Measurements from ENCODE around the gene CDHR5.

CDHR5 gene

DNA sequence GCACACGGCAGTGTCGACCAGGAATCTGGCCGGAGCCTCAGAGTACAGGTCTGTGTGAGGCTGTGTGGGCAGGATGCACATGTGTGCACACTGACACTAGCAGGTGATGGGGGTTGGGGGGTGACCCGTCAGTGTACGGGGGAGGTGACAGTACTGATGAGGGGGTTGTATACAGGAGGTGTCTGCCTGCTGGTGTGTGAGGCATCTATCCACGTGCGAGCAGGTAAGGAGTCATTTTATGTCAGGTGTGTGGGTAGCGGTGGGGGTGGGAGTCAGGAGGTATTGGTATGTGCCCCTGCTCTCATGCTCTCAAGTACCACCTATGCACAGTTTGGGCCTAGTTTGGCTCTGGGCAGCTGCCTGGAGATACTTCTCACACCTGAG, 53.0 kb downstream of the CDHR5 start:
- no peaks in the 10 kb centered on the region for H3K9me3 Mint-ChIP-seq
- peaks cover 5 to 15% of the 10 kb centered on the region in 2 donors for H3K4me1 Mint-ChIP-seq
- H3K36me3 Mint-ChIP-seq: no peaks in the 10 kb centered on the region
- H3K4me3 Mint-ChIP-seq: no peak overlapping the region
- no peak for ATAC-seq (replicated peaks)
- H3K27me3 Mint-ChIP-seq: peaks cover 12 to 14% of the 10 kb centered on the region in 2 donors
- no peak overlapping the region for H3K27ac Mint-ChIP-seq
- DNase-seq: no peak

GRCh38 chr11:569158-569885, 55.4 kb downstream of the CDHR5 start:
- H3K4me1 Mint-ChIP-seq: peaks cover 0 to 6% of the 10 kb centered on the region in 2 donors
- DNase-seq (no peak), ATAC-seq (replicated peaks) (no peak)
- peak overlapping the region; percentile 77 to 89 for H3K4me3 Mint-ChIP-seq
- H3K36me3 Mint-ChIP-seq: peaks cover 1 to 2% of the 10 kb centered on the region in 2 donors
- peak overlapping the region; percentile 14 for H3K27ac Mint-ChIP-seq
- H3K9me3 Mint-ChIP-seq: no peaks in the 10 kb centered on the region
- H3K27me3 Mint-ChIP-seq: peaks cover 2 to 3% of the 10 kb centered on the region in 2 donors

- Mint-ChIP-seq H3K36me3 (peaks cover 6 to 7% of the 10 kb centered on the region in 2 donors), H3K4me3 (peak overlapping the region; percentile 77 to 89), H3K27me3 (no peaks in the 10 kb centered on the region), H3K27ac (no peak overlapping the region), H3K9me3 (no peaks in the 10 kb centered on the region), H3K4me1 (peaks cover 2 to 6% of the 10 kb centered on the region in 2 donors)
- peak; percentile 90 for DNase-seq
- peak; percentile 94 to 97 for ATAC-seq (replicated peaks)
Measured at GRCh38 chr11:568306-569157, 56.2 kb downstream of the CDHR5 start.

DNA sequence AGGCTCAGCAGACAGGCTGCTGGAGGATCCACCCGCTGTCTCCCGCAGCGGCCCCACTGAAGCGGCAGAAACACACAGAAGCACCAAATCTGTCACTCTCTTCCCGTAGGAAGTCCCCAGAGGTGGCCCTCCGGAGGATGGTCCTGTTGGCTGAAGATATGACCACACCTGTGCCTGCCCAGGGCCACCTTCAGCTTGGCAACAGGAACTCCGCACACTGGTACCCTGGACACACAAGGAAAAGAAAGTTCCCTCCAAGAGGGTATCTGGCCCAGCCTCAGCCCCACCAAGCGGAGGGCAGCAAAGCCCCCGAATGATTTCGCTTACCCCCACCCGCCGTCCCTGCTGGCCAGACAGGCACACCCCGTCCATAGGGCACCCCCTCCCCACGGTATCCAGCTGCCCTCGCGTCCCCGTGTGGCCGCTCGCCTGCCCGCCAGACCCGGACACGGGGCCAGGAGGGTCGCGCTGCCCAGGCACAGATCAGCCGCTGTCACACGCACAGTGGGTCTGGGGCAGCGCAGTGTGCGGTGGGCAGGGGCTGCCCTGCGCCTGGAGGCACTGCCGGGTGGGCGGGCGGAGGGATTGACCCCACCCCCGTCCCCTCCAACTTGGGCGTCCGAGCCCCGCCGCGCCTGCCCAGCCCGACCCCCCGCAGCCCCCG, 57.0 kb downstream of the CDHR5 start:
- ATAC-seq (replicated peaks) (peak in 1 of 2 donors; percentile 1), DNase-seq (no peak)
- Mint-ChIP-seq H3K4me3 (peak overlapping the region; percentile 64 to 65), H3K4me1 (peaks cover 4 to 6% of the 10 kb centered on the region in 2 donors), H3K27me3 (no peaks in the 10 kb centered on the region), H3K36me3 (peaks cover 8% of the 10 kb centered on the region in 2 donors), H3K27ac (no peak overlapping the region), H3K9me3 (no peaks in the 10 kb centered on the region)

DNA sequence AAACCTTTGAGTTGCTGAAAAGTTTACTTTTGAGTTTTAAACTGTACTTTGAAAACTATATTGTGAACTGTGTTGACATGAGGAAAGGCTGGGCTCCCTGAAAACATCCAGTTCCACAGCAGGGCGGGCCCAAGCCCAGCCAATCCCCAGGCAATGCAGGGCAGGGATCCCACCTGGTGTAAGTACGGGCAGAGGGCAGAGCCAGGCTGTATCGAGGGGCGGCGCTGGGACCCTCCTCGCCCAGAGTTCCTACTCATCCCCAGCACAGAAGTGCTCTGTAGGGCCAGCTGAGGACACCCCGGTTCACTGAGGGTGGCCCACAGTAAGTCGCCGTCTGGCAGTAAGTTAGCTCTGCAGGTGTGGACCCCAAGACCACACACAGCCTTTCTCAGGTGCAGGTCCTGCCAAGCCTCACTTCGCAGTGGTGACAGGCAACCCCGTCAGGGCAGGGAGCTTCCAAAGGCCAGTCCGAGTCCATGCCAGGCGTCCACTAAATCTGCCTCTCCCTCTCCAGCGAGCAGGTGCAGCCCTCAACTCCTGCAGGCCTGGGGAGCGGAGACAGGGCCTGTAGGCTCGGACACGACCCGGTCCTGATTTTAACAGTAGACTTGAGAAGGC, 57.6 kb downstream of the CDHR5 start:
- no peak for ATAC-seq (replicated peaks)
- peaks cover 8% of the 10 kb centered on the region in 2 donors for H3K36me3 Mint-ChIP-seq
- H3K9me3 Mint-ChIP-seq: no peaks in the 10 kb centered on the region
- peaks cover 4 to 6% of the 10 kb centered on the region in 2 donors for H3K4me1 Mint-ChIP-seq
- no peak for DNase-seq
- no peaks in the 10 kb centered on the region for H3K27me3 Mint-ChIP-seq
- H3K4me3 Mint-ChIP-seq: peak overlapping the region; percentile 64 to 65
- H3K27ac Mint-ChIP-seq: no peak overlapping the region

Measured in stimulated activated naive B cell treated with anti-CD40 and anti-IgM and Interleukin-4, amounts not matched to agents 10 μg/mL and 1 μg/mL and 100 μg/mL, for 72 hours (primary cell).